ENCODE data around the gene FIZ1.

DNA sequence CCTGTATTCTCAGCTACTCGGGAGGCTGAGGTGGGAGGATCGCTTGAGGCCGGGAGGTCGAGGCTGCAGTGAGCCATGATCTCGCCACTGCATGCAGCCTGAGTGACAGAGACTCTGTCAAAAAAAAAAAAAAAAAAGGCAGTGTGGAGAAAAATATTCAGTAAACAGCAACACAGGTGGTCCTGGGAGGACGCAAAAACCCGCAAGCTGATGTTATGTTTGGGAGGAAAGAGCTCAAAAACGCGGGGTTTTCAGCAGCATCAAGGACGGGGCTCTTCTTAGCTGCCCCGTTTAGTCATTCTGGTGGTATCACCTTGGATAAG, 25.6 kb upstream of the FIZ1 start:
- TF ChIP-seq, protein P1, sequence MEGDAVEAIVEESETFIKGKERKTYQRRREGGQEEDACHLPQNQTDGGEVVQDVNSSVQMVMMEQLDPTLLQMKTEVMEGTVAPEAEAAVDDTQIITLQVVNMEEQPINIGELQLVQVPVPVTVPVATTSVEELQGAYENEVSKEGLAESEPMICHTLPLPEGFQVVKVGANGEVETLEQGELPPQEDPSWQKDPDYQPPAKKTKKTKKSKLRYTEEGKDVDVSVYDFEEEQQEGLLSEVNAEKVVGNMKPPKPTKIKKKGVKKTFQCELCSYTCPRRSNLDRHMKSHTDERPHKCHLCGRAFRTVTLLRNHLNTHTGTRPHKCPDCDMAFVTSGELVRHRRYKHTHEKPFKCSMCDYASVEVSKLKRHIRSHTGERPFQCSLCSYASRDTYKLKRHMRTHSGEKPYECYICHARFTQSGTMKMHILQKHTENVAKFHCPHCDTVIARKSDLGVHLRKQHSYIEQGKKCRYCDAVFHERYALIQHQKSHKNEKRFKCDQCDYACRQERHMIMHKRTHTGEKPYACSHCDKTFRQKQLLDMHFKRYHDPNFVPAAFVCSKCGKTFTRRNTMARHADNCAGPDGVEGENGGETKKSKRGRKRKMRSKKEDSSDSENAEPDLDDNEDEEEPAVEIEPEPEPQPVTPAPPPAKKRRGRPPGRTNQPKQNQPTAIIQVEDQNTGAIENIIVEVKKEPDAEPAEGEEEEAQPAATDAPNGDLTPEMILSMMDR (IDR thresholded peaks at IDR 0.05), result no peak
- no peak for TF ChIP-seq POLR2A (IDR thresholded peaks at IDR 0.05)
- no peak for TF ChIP-seq EP300 (IDR thresholded peaks at IDR 0.05)
